ENCODE measurements around the gene DPH7.

DNA sequence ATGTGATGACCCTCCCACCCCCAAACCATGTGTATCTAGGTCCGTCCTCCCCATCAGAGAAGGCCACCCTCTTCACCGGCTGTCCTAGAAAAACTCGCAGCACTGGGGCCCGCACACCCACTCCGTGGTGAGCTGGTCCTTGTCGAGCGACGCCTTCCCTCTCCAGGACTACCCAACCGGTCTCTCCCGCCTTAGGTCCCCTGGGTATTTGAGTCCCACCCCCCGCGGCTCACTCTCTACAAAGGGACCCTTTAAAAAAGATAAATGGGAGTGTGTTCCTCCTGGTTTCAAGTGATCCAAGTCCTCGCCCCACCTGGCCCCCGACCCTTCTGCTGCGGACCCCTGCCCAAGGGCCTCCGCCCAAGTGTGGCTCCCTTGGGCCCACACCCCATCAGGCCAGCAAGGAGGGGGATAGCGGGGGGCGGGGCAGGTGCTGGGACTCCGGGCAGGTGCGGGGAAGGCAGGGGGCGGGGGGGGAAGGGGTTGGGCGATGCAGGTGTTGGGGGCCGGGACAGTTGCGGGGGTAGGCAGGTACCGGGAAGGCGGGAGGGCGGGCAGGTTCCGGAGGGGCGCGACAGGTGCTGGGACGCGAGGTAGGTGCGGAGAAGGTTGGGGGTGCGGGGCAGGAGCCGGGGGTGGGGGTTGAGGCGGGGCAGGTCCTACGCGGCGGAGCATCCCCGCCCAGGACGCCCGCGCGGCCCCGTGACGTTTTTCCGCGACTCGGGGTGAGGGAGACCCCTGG, 25.8 kb upstream of the DPH7 start:
- TF ChIP-seq, protein P1, sequence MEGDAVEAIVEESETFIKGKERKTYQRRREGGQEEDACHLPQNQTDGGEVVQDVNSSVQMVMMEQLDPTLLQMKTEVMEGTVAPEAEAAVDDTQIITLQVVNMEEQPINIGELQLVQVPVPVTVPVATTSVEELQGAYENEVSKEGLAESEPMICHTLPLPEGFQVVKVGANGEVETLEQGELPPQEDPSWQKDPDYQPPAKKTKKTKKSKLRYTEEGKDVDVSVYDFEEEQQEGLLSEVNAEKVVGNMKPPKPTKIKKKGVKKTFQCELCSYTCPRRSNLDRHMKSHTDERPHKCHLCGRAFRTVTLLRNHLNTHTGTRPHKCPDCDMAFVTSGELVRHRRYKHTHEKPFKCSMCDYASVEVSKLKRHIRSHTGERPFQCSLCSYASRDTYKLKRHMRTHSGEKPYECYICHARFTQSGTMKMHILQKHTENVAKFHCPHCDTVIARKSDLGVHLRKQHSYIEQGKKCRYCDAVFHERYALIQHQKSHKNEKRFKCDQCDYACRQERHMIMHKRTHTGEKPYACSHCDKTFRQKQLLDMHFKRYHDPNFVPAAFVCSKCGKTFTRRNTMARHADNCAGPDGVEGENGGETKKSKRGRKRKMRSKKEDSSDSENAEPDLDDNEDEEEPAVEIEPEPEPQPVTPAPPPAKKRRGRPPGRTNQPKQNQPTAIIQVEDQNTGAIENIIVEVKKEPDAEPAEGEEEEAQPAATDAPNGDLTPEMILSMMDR (IDR thresholded peaks at IDR 0.05 in 8 of 11, conservative IDR thresholded peaks at IDR 0.05 in 3 of 11): no peak
- no peak for TF ChIP-seq POLR2A (IDR thresholded peaks at IDR 0.05)

All from spleen (tissue), 7 donors.